SU-DHL-6 (cell line): ENCODE data around the gene CAP2.

Experiments
- CTCF ChIP-seq: fragments of 200-600 bp; sonication (generic); IDR thresholded peaks from one replicate; pipeline ENCODE4 v1.5.1; 2017; ENCODE audit warnings: antibody characterized with exemption, mild to moderate bottlenecking, low read length, moderate library complexity; ENCODE audit not compliant: insufficient read depth, poor library complexity, severe bottlenecking
- EZH2phosphoT487 ChIP-seq: fragments of 200-600 bp; sonication (generic), shearing (Covaris generic); conservative IDR thresholded peaks from 2 replicates; pipeline ENCODE4 v1.6.1; 2018; ENCODE audit warnings: mild to moderate bottlenecking, antibody characterized with exemption, low read length, moderate library complexity, mixed read lengths

- no peak for TF ChIP-seq CTCF
- no peak for TF ChIP-seq EZH2phosphoT487
Observed at GRCh38 chr6:17439243-17439993, 46.0 kb downstream of the CAP2 start.
